GM12801 (cell line): ENCODE measurements around the gene FBXO15.

ENCODE experiments used
- CTCF ChIP-seq: IDR thresholded peaks from one replicate; pipeline ENCODE4 v1.5.1; 2011; ENCODE audit warnings: control low read depth; ENCODE audit not compliant: insufficient read length; ENCODE audit errors: extremely low read depth

FBXO15 gene

GRCh38 chr18:74113711-74114110, 33.9 kb downstream of the FBXO15 start:
- TF ChIP-seq CTCF = no peak

GRCh38 chr18:74110976-74111375, 36.7 kb downstream of the FBXO15 start:
- TF ChIP-seq CTCF = no peak

- TF ChIP-seq CTCF = no peak
Observed at GRCh38 chr18:74110149-74110548, 37.5 kb downstream of the FBXO15 start.

- TF ChIP-seq CTCF = no peak
Observed at GRCh38 chr18:74108460-74108859, 39.2 kb downstream of the FBXO15 start.

- no peak for TF ChIP-seq CTCF
Observed at GRCh38 chr18:74097803-74098202, 49.8 kb downstream of the FBXO15 start.

GRCh38 chr18:74092922-74093321, 54.7 kb downstream of the FBXO15 start:
- TF ChIP-seq CTCF = no peak

GRCh38 chr18:74084184-74084855, 63.3 kb downstream of the FBXO15 start:
- TF ChIP-seq CTCF = no peak
